B cell (primary cell): Measurements from ENCODE around the gene TMC8. TPM values are rescaled to one million over a fixed set of nuclear protein-coding genes. Genes with fewer than 3 reads are reported as not detected.

ENCODE experiments used
- ATAC-seq: fragments of 200-7000 bp; cut with Tn5 transposase; one replicate; pipeline ENCODE4 v1.10.0; 2021; ENCODE audit warnings: low read depth, mild to moderate bottlenecking, moderate number of reproducible peaks, moderate library complexity
- CTCF ChIA-PET: fragments of 350-600 bp; sonication (Branson Sonifier 250); formaldehyde crosslinking; loops from one replicate; lab custom pipeline; 2021; ENCODE audit warnings: antibody characterized with exemption, inconsistent platforms; lab: Charles Lee
- POLR2A ChIA-PET: fragments of 350-600 bp; sonication (Branson Sonifier 250); formaldehyde crosslinking; loops from one replicate; lab custom pipeline; 2021; ENCODE audit warnings: antibody characterized with exemption; lab: Charles Lee
- DNase-seq: peaks from one replicate; pipeline ENCODE4 v3.0.0; 2013
- H2AFZ ChIP-seq: 2 replicates; pipeline ENCODE4 v1.6.1; 2012; ENCODE audit warnings: mild to moderate bottlenecking, low read depth, low read length; ENCODE audit not compliant: insufficient read depth, poor library complexity, severe bottlenecking
- H3K27ac ChIP-seq, 2 donors: 1 replicate in 1 of 2; 2 replicates in 1 of 2; pipeline ENCODE4 v1.5.1; 2012 to 2013; ENCODE audit warnings: low read length in 2 of 2, mild to moderate bottlenecking in 2 of 2, moderate library complexity in 1 of 2
- H3K27me3 ChIP-seq, 4 experiments: fragments of 200-600 bp in 1 of 4; sonication (generic) in 1 of 4; replicated peaks in 1 of 4; 1 replicate in 2 of 4; 2 replicates in 2 of 4; pipeline versions ENCODE4 v1.6.1 to v1.7.0; 2013 to 2016; ENCODE audit warnings: low read length in 3 of 4, mild to moderate bottlenecking in 2 of 4, mixed read lengths in 1 of 4, moderate library complexity in 1 of 4; ENCODE audit not compliant: insufficient read depth in 4 of 4, control insufficient read depth in 3 of 4; ENCODE audit errors: control extremely low read depth in 1 of 4
- H3K36me3 ChIP-seq, 2 experiments: replicated peaks in 1 of 2; 1 replicate in 1 of 2; 2 replicates in 1 of 2; pipeline versions ENCODE4 v1.6.1 to v1.7.1; 2013; ENCODE audit warnings: low read length in 1 of 2; ENCODE audit not compliant: insufficient read depth in 2 of 2, control insufficient read depth in 1 of 2; ENCODE audit errors: control extremely low read depth in 1 of 2, extremely low read depth in 1 of 2
- H3K4me1 ChIP-seq, 2 donors: fragments of 200-600 bp in 1 of 2; sonication (generic) in 1 of 2; 1 replicate in 1 of 2; 2 replicates in 1 of 2; pipeline versions ENCODE4 v1.5.1 to v1.6.1; 2013 to 2017; ENCODE audit warnings: low read length in 2 of 2; ENCODE audit not compliant: control insufficient read depth in 2 of 2, insufficient read depth in 2 of 2
- H3K4me2 ChIP-seq: replicated peaks from 2 replicates; pipeline ENCODE3; 2012; ENCODE audit warnings: mild to moderate bottlenecking, low read depth, low read length; ENCODE audit not compliant: poor library complexity, severe bottlenecking
- H3K4me3 ChIP-seq, 5 experiments: fragments of 200-600 bp in 1 of 5; sonication (generic) in 1 of 5; 1 replicate in 3 of 5; 2 replicates in 2 of 5; pipeline versions ENCODE4 v1.5.1 to v1.7.0; 2011 to 2016; ENCODE audit warnings: low read length in 4 of 5, mild to moderate bottlenecking in 4 of 5, low read depth in 2 of 5, control low read depth in 1 of 5, moderate library complexity in 1 of 5; ENCODE audit not compliant: insufficient read depth in 1 of 5; ENCODE audit errors: control extremely low read depth in 1 of 5, extremely low read depth in 1 of 5
- H3K79me2 ChIP-seq: fragments of 200-600 bp; sonication (generic); one replicate; pipeline ENCODE4 v1.6.0; 2016; ENCODE audit warnings: low read length; ENCODE audit not compliant: control insufficient read depth, insufficient read depth
- H3K9ac ChIP-seq: fragments of 200-600 bp; sonication (generic); 2 replicates; pipeline ENCODE4 v1.6.1; 2017; ENCODE audit warnings: mild to moderate bottlenecking, low read length, moderate library complexity
- H3K9me3 ChIP-seq, 3 donors: one replicate each; pipeline versions ENCODE4 v1.6.1 to v1.7.1; 2013; ENCODE audit warnings: low read length in 2 of 3; ENCODE audit not compliant: control insufficient read depth in 2 of 3, insufficient read depth in 1 of 3; ENCODE audit errors: control extremely low read depth in 1 of 3
- H4K20me1 ChIP-seq: 2 replicates; pipeline ENCODE4 v1.6.0; 2012; ENCODE audit warnings: mild to moderate bottlenecking, low read length; ENCODE audit not compliant: insufficient read depth, control insufficient read depth, poor library complexity, severe bottlenecking
- H3K27ac Mint-ChIP-seq: one replicate; pipeline ENCODE4 v1.8.0; 2021; ENCODE audit warnings: mixed read lengths
- H3K27me3 Mint-ChIP-seq: one replicate; pipeline ENCODE4 v1.8.0; 2021; ENCODE audit warnings: mixed read lengths
- H3K4me1 Mint-ChIP-seq: one replicate; pipeline ENCODE4 v1.8.0; 2021; ENCODE audit warnings: mixed read lengths
- H3K4me3 Mint-ChIP-seq: one replicate; pipeline ENCODE4 v1.8.0; 2021; ENCODE audit warnings: mixed read lengths
- H3K9me3 Mint-ChIP-seq: one replicate; pipeline ENCODE4 v1.8.0; 2022; ENCODE audit warnings: mixed read lengths; ENCODE audit not compliant: insufficient read depth
- EZH2 ChIP-seq: IDR thresholded peaks from 2 replicates; pipeline ENCODE4 v1.6.1; 2012; ENCODE audit warnings: borderline replicate concordance, low read depth, mild to moderate bottlenecking, moderate library complexity, low read length; ENCODE audit not compliant: insufficient read depth, poor library complexity, severe bottlenecking
- WGBS: methylation state at CpG from one replicate; pipeline ENCODE4 v1.1.5; 2013; ENCODE audit warnings: missing lambda C conversion rate; ENCODE audit not compliant: insufficient coverage; 5-methylcytosine and 5-hydroxymethylcytosine counted together
- intact Hi-C: fragments of 100-400 bp; cut with micrococcal nuclease; formaldehyde crosslinking; loops from one replicate; pipeline ENCODE4 v1.10.0; 2022
- polyA plus RNA-seq: library from polyadenylated mRNA; depleted of rRNA; stranded (reverse); fragments of >200 nt; gene quantifications from 2 replicates; pipeline ENCODE4 v1.2.3, GENCODE V29; 2012
- total RNA-seq, 2 donors: library from RNA; stranded (reverse); fragments of 120-200 nt in 1 of 2; gene quantifications; 1 replicate in 1 of 2; 2 replicates in 1 of 2; pipeline versions ENCODE4 v1.2.3 to v1.2.4, GENCODE V29; 2013 to 2022
- TF ChIP-seq, protein P1 (sequence below): fragments of 200-600 bp; IDR thresholded peaks from one replicate; pipeline ENCODE4 v1.8.0; 2022; ENCODE audit warnings: antibody characterized with exemption, mild to moderate bottlenecking

The TMC8 gene
- total and polyA plus RNA-seq, 2 donors (not counting 1 experiment from before 2014, with no cell fraction given) = 235 to 352 TPM

DNA sequence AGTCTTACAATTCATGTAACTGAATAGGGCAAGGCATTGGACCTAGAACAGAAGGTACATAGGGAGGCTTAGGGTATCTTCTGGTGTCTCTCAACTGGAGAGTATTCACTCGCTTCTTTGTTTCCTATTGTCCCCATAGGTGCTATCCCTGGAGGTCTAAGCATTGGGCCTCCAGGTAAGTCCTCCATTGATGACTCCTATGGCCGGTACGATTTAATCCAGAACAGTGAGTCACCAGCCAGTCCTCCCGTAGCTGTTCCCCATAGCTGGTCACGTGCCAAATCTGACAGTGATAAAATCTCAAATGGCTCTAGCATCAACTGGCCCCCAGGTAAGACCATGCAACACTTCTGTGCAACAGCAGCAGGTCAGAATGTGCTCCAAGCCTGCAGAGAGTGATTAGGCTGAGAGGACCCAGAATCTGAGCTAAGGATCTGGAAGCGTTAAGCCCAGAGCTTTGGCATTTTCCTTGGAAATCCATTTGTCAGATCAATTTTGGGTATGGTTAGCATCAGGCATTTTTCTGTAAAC, 37.7 kb upstream of the TMC8 start:
- Histone ChIP-seq H3K9me3 (no peaks in the 10 kb centered on the region), H3K9ac (no peak overlapping the region), H3K27me3 (no peaks in the 10 kb centered on the region), H3K4me2 (no peak overlapping the region), H3K79me2 (no peaks in the 10 kb centered on the region), H3K36me3 (peaks cover 2 to 82% of the 10 kb centered on the region in 2 experiments), H2AFZ (no peak overlapping the region), H3K4me3 (no peak overlapping the region), H4K20me1 (no peaks in the 10 kb centered on the region), H3K4me1 (no peaks in the 10 kb centered on the region), H3K27ac (no peak overlapping the region)
- Mint-ChIP-seq H3K4me3 (no peak overlapping the region), H3K27ac (no peak overlapping the region), H3K4me1 (no peaks in the 10 kb centered on the region), H3K27me3 (no peaks in the 10 kb centered on the region), H3K9me3 (no peaks in the 10 kb centered on the region)
- intact Hi-C loops = no loop called here
- CTCF ChIA-PET = interaction anchor here (0.9 to 1.8 kb wide), 4 partner anchors 8 to 158 kb away, joined by 4 to 7 read pairs (median 5); no protein-coding TSS in a partner anchor
- no peak for ATAC-seq
- DNase-seq = no peak
- TF ChIP-seq EZH2 = no peak
- TF ChIP-seq, protein P1, sequence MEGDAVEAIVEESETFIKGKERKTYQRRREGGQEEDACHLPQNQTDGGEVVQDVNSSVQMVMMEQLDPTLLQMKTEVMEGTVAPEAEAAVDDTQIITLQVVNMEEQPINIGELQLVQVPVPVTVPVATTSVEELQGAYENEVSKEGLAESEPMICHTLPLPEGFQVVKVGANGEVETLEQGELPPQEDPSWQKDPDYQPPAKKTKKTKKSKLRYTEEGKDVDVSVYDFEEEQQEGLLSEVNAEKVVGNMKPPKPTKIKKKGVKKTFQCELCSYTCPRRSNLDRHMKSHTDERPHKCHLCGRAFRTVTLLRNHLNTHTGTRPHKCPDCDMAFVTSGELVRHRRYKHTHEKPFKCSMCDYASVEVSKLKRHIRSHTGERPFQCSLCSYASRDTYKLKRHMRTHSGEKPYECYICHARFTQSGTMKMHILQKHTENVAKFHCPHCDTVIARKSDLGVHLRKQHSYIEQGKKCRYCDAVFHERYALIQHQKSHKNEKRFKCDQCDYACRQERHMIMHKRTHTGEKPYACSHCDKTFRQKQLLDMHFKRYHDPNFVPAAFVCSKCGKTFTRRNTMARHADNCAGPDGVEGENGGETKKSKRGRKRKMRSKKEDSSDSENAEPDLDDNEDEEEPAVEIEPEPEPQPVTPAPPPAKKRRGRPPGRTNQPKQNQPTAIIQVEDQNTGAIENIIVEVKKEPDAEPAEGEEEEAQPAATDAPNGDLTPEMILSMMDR = no peak
- POLR2A ChIA-PET = no interaction called here
- WGBS = over 99% methylated on average over 6 of the region's 6 CpGs

DNA sequence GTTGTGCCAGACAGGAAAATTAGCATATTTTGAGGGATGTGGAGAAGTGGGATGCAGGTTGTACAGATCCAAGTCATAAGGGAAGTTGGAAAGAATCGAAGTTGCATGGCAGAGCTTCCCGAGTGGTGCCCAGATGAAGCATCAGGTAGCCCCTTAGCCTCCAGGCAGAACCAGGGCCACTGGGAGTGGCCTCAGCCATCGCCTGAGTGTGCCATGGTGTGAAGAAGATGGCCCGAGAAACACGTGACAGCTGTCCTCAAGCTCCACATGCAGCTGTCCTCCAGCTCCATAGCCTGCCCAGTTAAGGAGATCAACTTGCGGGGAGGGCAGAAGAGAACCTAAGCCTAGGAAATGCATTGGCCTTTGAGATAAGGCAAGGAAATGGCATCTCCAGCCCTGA, 35.5 kb upstream of the TMC8 start:
- ChIA-PET CTCF (interaction anchor here (1.6 kb wide), 1 partner anchor 10 kb away, joined by 3 read pairs; no protein-coding TSS in a partner anchor), POLR2A (interaction anchor here (0.6 kb wide), 1 partner anchor 10 kb away, joined by 8 read pairs; no protein-coding TSS in a partner anchor)
- H3K4me2 ChIP-seq = no peak overlapping the region
- peaks cover 4 to 85% of the 10 kb centered on the region in 2 experiments for H3K36me3 ChIP-seq
- no peak overlapping the region for H3K27ac ChIP-seq
- intact Hi-C loops = no loop called here
- no peak overlapping the region for H3K4me3 Mint-ChIP-seq
- DNase-seq (no peak), ATAC-seq (no peak)
- H3K27ac Mint-ChIP-seq = no peak overlapping the region
- no peak overlapping the region for H3K4me3 ChIP-seq
- H2AFZ ChIP-seq = no peak overlapping the region
- no peaks in the 10 kb centered on the region for H3K27me3 Mint-ChIP-seq
- no peaks in the 10 kb centered on the region for H3K27me3 ChIP-seq
- H3K9ac ChIP-seq = no peak overlapping the region
- no peak for TF ChIP-seq EZH2
- TF ChIP-seq, protein P1 = no peak
- no peaks in the 10 kb centered on the region for H3K4me1 ChIP-seq
- H4K20me1 ChIP-seq = no peaks in the 10 kb centered on the region
- H3K9me3 Mint-ChIP-seq = no peaks in the 10 kb centered on the region
- 97% methylated on average over 6 of the region's 6 CpGs for WGBS
- no peaks in the 10 kb centered on the region for H3K9me3 ChIP-seq
- no peaks in the 10 kb centered on the region for H3K4me1 Mint-ChIP-seq
- no peaks in the 10 kb centered on the region for H3K79me2 ChIP-seq
